Keratinocyte (primary cell): ENCODE results near the gene RANBP2. TPM values are rescaled to one million over a fixed set of nuclear protein-coding genes. Genes with fewer than 3 reads are reported as not detected.

ENCODE experiments used
- DNase-seq: peaks from one replicate; pipeline ENCODE4 v3.0.0-alpha.2; 2011; ENCODE audit warnings: low read depth, missing footprints, low spot score
- FAIRE-seq: peaks from 2 replicates; lab custom pipeline; 2011; peaks lifted over from hg19 to GRCh38; lab: Jason Lieb, UNC
- H2AFZ ChIP-seq: 2 replicates; pipeline ENCODE4 v1.6.0; 2012; ENCODE audit warnings: low read length, control low read depth, inconsistent platforms; ENCODE audit not compliant: control insufficient read depth
- H3K27ac ChIP-seq: 2 replicates; pipeline ENCODE4 v1.5.1; 2011; ENCODE audit warnings: low read length; ENCODE audit not compliant: control insufficient read depth, insufficient read depth
- H3K27me3 ChIP-seq: 3 replicates; pipeline ENCODE4 v1.6.0; 2011; ENCODE audit warnings: low read length; ENCODE audit not compliant: control insufficient read depth, insufficient read depth; ENCODE audit errors: extremely low read depth
- H3K36me3 ChIP-seq, 2 experiments: 2 replicates in 1 of 2; 3 replicates in 1 of 2; pipeline ENCODE4 v1.5.1; 2011; ENCODE audit warnings: low read length in 2 of 2, mild to moderate bottlenecking in 1 of 2; ENCODE audit not compliant: control insufficient read depth in 2 of 2, insufficient read depth in 2 of 2; ENCODE audit errors: extremely low read depth in 1 of 2
- H3K4me1 ChIP-seq: 3 replicates; pipeline ENCODE4 v1.5.1; 2011; ENCODE audit warnings: low read length; ENCODE audit not compliant: control insufficient read depth, insufficient read depth; ENCODE audit errors: extremely low read depth
- H3K4me2 ChIP-seq: 3 replicates; pipeline ENCODE4 v1.6.0; 2011; ENCODE audit warnings: low read depth, low read length; ENCODE audit not compliant: control insufficient read depth, insufficient read depth; ENCODE audit errors: extremely low read depth
- H3K4me3 ChIP-seq, 3 experiments: fragments of 200-600 bp in 1 of 3; sonication (generic) in 1 of 3; 2 replicates in 2 of 3; 3 replicates in 1 of 3; pipeline ENCODE4 v1.5.1; 2011 to 2016; ENCODE audit warnings: low read length in 3 of 3, mild to moderate bottlenecking in 3 of 3, control low read depth in 2 of 3, inconsistent platforms in 1 of 3, low read depth in 1 of 3, mixed read lengths in 1 of 3, mixed run types in 1 of 3, moderate library complexity in 1 of 3; ENCODE audit not compliant: control insufficient read depth in 2 of 3, insufficient read depth in 2 of 3; ENCODE audit errors: extremely low read depth in 1 of 3
- H3K79me2 ChIP-seq: 2 replicates; pipeline ENCODE4 v1.6.0; 2012; ENCODE audit warnings: low read length; ENCODE audit not compliant: control insufficient read depth, insufficient read depth
- H3K9ac ChIP-seq: 3 replicates; pipeline ENCODE4 v1.6.0; 2011; ENCODE audit warnings: low read length; ENCODE audit not compliant: control insufficient read depth, insufficient read depth; ENCODE audit errors: extremely low read depth
- H3K9me1 ChIP-seq: 3 replicates; pipeline ENCODE4 v1.6.0; 2011; ENCODE audit warnings: low read length; ENCODE audit not compliant: control insufficient read depth, insufficient read depth; ENCODE audit errors: extremely low read depth
- H3K9me3 ChIP-seq: 2 replicates; pipeline ENCODE4 v1.5.1; 2012; ENCODE audit warnings: low read depth, low read length; ENCODE audit not compliant: control insufficient read depth
- H4K20me1 ChIP-seq: 3 replicates; pipeline ENCODE4 v1.6.0; 2011; ENCODE audit warnings: low read length; ENCODE audit not compliant: control insufficient read depth, insufficient read depth; ENCODE audit errors: extremely low read depth
- CTCF ChIP-seq, 3 experiments: IDR thresholded peaks in 1 of 3; conservative IDR thresholded peaks in 1 of 3; optimal IDR thresholded peaks in 1 of 3; 2 replicates in 2 of 3; 3 replicates in 1 of 3; pipeline versions ENCODE3 to v1.5.1; 2011; ENCODE audit warnings: low read length in 3 of 3, mild to moderate bottlenecking in 3 of 3, moderate library complexity in 2 of 3, control low read depth in 1 of 3, inconsistent platforms in 1 of 3; ENCODE audit not compliant: insufficient read depth in 2 of 3; ENCODE audit errors: extremely low read depth in 1 of 3
- EZH2 ChIP-seq: IDR thresholded peaks from one replicate; pipeline ENCODE4 v1.6.1; 2012; ENCODE audit warnings: inconsistent platforms, mild to moderate bottlenecking, low read length, moderate library complexity
- dilution Hi-C: fragments of 300-500 bp; cut with MboI; formaldehyde crosslinking; loops from one replicate; pipeline ENCODE4 v1.7.0; 2020; ENCODE audit warnings: low sequenced_read_pairs; ENCODE audit not compliant: extremely low pct_ligation_motif_present
- polyA plus RNA-seq, 5 experiments: library from polyadenylated mRNA; depleted of rRNA in 3 of 5; stranded (reverse) in 3 of 5; stranded (forward) in 1 of 5; unstranded in 1 of 5; fragments of >200 nt; gene quantifications; 1 replicate in 1 of 5; 2 replicates in 3 of 5; 3 replicates in 1 of 5; pipeline versions ENCODE4 v1.2.1 to v1.2.3, GENCODE V29; 2011 to 2012; ENCODE audit warnings: missing spikeins in 2 of 5, low read depth in 1 of 5, low replicate concordance in 1 of 5

The RANBP2 gene
- polyA plus RNA-seq, 1 donor (not counting 4 experiments of a cell fraction or from before 2014, with no cell fraction given): 27.4 TPM

GRCh38 chr2:108776475-108776874, 57.2 kb downstream of the RANBP2 start:
- no peaks in the 10 kb centered on the region for H3K9me1 ChIP-seq
- no peaks in the 10 kb centered on the region for H3K79me2 ChIP-seq
- no peak for DNase-seq
- TF ChIP-seq CTCF (optimal IDR thresholded peaks at IDR 0.05 in 1 of 3, IDR thresholded peaks at IDR 0.05 in 1 of 3, conservative IDR thresholded peaks at IDR 0.05 in 1 of 3; ENCODE audit: extremely low read depth in 1 of 3, insufficient read depth in 2 of 3, low read length in 3 of 3) (no peak), EZH2 (no peak)
- no peaks in the 10 kb centered on the region for H4K20me1 ChIP-seq
- no peak overlapping the region for H3K27ac ChIP-seq
- no peak overlapping the region for H3K4me3 ChIP-seq
- no peaks in the 10 kb centered on the region for H3K27me3 ChIP-seq
- H3K4me2 ChIP-seq: no peak overlapping the region
- no peaks in the 10 kb centered on the region for H3K9me3 ChIP-seq
- dilution Hi-C loops: no loop called here
- no peak overlapping the region for H3K9ac ChIP-seq
- no peaks in the 10 kb centered on the region for H3K4me1 ChIP-seq
- FAIRE-seq: no peak
- H2AFZ ChIP-seq: no peak overlapping the region
- H3K36me3 ChIP-seq: peaks cover 6 to 12% of the 10 kb centered on the region in 2 experiments

GRCh38 chr2:108778857-108779256, 59.6 kb downstream of the RANBP2 start:
- no peak for TF ChIP-seq EZH2
- no peak for TF ChIP-seq CTCF (optimal IDR thresholded peaks at IDR 0.05 in 1 of 3, IDR thresholded peaks at IDR 0.05 in 1 of 3, conservative IDR thresholded peaks at IDR 0.05 in 1 of 3; ENCODE audit: extremely low read depth in 1 of 3, insufficient read depth in 2 of 3, low read length in 3 of 3)
- Histone ChIP-seq H4K20me1 (peaks cover 3% of the 10 kb centered on the region), H3K4me3 (no peak overlapping the region), H2AFZ (no peak overlapping the region), H3K27me3 (no peaks in the 10 kb centered on the region), H3K4me1 (no peaks in the 10 kb centered on the region), H3K27ac (no peak overlapping the region), H3K36me3 (peaks cover 6 to 21% of the 10 kb centered on the region in 2 experiments), H3K4me2 (no peak overlapping the region), H3K79me2 (no peaks in the 10 kb centered on the region), H3K9me1 (no peaks in the 10 kb centered on the region), H3K9ac (no peak overlapping the region), H3K9me3 (no peaks in the 10 kb centered on the region)
- FAIRE-seq (no peak), DNase-seq (no peak)
- dilution Hi-C loops: no loop called here
